Fibroblast of gingiva (primary cell): ENCODE data around the gene LEO1.
"Not testable (repeated sequence)": the region's sequence is repeated elsewhere in the genome, so short reads cannot be mapped to it uniquely, and the experiment has no call there.

ENCODE experiments used
- DNase-seq: peaks from one replicate; pipeline ENCODE4 v3.0.0-alpha.2; 2011; ENCODE audit warnings: low read depth

The LEO1 gene

DNA sequence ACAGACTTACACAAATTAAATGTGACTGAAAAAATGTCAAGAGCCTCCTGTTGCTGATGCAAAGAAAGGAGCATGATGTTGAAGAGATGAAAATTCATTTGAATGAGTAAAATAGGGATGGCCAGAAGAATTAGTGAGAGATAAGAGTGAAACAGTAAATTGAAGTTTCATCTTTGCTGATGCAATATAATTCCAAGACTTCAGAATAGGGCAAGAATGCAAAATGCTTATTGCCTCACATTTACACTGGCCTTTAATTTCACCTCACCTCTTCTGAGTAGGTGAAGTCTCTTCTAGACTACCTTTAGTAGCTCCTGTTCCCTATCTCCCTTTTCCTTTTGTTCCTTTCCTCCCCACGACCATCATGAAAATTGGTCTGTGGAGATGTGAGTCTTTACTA, 32.1 kb upstream of the LEO1 start:
- DNase-seq: no peak

DNA sequence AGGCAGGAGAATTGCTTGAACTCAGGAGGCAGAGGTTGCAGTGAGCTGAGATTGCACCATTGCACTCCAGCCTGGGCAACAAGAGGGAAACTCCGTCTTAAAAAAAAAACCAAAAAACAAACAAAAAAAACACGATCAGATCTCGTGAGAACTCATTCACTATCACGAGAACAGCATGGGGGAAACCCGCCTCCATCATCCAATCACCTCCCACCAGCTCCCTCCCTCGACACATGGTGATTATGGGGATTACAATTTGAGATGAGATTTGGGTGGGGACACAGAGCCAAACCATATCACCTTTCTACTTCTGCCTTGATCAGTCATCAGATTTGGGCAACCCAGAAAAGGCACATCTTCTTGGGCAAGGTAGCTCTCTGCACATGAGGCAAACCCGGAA, 31.5 kb upstream of the LEO1 start:
- not testable (repeated sequence) for DNase-seq

DNA sequence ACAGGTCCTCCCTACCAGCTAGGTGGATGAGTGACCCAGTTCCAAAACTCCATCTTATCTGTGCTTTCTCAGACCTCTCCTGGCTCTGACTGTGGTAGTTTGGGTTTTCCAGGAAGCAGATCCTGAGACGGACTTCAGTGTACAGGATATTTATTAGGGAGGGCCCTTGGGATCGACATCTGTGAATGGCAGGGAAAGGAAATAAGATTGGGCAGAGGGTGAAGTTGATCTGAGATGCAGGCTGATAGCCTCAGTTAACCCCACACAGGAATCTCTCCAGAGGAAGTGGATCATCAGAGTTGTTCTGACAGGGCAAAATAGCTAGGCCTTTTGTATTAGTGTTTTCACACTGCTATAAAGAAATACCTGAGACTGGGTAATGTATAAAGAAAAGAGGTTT, 30.8 kb upstream of the LEO1 start:
- DNase-seq: no peak

DNA sequence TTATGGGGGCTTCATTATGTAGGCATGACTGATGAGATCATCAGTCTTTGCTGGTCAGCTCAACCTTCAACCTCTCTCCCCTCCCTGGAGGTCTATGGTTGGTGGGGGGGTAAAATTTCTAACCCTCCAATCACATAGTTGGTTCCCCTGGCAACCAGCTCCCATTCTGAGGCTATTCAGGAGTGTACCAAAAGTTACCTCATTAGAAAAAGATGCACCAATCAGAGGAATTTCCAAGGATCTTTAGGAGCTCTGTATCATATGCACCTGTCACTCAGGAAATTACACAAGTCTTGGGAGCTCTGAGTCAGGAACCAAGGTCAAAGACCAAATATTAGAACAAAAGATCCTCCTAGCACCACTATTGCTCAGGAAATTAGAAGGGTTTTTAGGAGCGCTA, 21.4 kb upstream of the LEO1 start:
- DNase-seq: no peak

DNA sequence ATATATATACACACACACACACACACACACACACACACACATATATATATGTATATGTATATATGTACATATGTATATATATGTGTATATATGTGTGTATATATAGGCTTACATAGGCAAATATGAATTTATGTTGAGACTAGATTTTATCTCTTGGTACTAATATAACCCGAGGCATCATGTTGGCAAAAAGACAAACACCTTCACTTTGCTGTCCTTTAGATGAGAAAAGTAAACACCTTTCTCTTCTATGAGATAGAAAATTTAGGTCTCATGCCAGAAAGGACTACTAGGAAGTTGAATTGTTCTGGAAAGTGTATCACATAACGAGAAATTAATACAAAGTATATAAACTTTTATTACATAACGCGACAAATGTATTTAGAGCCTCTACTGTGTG, 19.6 kb upstream of the LEO1 start:
- no peak for DNase-seq

DNA sequence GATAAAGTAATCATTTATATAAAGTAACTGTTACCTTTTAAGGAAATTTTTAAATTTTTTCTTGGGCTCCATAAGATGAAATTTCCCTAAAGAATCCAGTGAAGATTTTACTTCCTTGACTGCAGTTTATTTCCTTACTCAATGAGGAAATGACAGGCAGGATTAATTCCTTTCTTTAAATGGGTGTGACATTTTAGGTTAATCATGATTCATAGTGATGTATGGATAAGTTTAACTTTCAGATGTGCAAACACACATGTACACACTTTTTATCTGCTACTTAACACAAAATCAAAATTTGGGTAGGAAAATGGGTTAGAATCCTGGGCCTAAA, 11.2 kb upstream of the LEO1 start:
- DNase-seq: no peak

DNA sequence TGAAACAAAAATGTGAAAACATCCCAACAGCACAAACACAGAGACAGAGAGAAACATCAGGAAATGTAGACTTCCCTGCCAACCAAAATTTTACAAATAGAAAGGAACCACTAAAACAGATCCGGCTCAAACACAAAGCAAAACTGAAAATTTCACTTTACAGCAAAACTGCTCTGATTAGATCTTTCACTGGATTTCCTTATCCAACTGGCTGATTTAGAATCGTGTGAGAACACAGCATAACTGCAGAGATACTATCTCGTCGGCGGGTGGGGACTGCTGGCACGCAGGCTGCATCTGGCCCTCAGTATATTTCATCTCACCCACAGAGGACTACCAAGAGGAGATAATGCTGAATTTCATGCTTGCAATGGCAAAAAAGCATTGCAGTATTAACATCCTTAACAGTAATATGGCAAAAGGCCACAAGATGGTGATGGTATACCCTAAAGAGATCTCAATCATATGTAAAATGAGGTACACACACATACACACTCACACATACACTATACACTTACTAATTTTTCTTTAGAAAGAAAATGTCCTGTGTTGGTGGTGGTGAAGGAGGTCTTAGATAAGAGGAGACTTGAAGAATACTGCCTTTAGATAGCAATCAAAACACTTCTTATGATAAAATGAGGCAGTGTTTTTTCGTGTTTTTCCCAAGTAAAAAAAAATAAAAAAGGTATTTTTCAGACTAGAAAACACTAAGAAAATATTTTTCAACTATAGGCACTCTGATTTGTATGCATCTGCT, 10.6 kb upstream of the LEO1 start:
- DNase-seq: peak; percentile 74

DNA sequence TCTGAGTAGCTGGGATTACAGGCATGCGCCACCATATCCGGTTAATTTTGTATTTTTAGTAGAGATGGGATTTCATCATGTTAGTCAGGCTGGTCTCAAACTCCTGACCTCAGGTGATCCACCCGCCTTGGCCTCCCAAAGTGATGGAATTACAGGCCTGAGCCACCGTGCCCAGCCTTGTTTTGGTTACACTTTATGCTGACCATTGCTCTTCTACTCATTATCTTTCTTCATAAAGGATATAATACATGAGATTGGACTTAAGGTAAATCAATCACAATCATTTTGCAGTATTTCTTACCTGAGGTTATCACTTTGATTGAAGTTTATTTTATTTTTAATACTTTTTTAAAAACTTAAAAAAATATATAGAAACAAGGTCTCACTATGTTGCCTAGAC, 2.2 kb upstream of the LEO1 start:
- DNase-seq: no peak

DNA sequence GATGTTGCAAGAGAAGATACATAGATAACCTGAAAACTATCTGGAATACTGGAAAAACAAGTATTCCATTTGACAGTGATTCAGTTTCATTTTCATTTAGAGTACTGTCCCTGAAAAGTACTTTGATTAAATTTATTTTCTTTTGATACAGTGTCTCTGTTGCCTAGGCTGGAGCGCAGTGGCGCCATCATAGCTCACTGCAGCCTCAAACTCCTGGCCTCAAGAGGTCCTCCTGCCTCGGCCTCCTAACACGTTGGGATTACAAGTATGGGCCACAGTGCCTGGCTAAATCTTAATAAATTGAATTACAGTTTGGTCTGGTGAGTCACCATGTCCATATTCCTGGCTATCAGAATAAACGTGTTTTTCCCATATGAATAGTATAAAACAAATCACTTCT, 1.6 kb upstream of the LEO1 start:
- no peak for DNase-seq

DNA sequence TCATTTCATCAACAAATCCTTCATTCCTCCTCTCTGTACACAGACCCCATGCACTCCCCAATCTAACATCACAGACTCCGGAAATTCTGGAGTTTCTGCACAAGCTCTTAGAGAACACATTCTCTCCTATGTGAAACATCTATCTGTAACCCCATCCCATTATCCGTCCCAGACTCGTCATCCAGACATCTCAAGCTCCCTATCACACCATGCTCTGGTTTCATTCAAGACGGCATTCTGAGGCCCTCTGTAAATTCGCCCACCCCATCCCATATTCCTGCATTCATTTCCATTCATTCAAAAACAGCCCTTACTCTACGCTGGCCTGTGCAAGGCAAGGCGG, 575 bp downstream of the LEO1 start:
- DNase-seq: no peak

DNA sequence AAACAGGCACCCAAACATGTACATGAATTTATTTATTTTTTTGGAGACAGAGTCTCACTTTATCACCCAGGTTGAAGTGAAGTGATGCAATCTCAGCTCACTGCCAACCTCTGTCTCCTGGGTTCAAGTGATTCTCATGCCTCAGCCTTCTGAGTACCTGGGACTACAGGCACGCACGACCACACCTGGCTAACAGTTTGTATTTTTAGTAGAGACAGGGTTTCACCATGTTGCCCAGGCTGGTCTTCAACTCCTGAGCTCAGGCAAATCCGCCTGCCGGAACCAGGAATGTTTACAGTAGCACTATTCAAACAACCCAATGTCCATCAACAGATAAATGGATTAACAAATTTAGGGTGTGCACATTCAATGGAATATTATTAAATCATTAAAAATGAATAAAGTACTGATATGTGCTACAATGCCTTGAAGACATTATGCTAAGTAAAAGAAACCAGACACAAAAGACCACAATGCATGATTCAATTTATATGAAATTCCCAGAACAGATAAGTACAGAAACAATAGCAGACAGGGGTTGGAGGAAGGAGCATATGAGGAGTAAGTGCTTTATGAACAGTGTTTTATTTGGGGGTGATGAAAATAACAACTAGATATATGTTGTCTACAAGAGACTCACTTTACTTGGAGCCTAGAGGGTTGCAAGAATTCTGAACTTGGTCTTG, 1.3 kb downstream of the LEO1 start:
- DNase-seq: no peak

DNA sequence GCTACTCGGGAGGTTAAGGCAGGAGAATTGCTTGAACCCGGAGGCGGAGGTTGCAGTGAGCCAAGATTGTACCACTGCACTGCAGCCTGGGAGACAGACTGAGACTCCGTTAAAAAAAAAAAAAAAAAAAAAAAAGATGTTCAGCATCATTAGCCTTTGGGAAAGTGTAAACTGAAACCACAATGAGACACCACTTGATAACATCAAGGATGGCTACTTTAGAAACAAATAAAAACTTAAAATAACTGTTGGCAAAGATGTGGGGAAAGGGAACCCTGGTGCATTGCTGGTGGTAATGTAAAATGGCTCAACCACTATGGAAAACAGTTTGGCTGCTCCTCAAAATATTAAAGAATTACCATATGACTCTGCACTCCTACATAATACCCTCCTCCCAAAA, 1.9 kb downstream of the LEO1 start:
- DNase-seq: peak; percentile 2

DNA sequence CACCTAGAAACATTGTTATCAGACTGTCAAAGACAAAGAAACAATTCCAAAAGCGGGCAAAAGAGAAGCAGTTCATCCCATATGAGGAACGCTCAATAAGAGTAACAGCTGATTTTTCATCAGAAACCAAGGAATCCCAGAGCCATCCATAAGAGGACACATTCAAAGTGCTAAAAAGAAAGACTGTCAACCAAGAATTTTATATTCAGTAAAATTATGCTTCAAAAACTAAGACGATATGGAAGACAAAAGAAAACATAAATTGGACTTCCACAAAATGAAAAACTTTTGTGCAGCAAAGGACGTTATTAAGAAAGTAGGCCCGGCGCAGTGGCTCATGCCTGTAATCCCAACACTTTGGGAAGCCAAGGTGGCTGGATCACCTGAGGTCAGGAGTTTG, 4.0 kb downstream of the LEO1 start:
- DNase-seq: no peak

DNA sequence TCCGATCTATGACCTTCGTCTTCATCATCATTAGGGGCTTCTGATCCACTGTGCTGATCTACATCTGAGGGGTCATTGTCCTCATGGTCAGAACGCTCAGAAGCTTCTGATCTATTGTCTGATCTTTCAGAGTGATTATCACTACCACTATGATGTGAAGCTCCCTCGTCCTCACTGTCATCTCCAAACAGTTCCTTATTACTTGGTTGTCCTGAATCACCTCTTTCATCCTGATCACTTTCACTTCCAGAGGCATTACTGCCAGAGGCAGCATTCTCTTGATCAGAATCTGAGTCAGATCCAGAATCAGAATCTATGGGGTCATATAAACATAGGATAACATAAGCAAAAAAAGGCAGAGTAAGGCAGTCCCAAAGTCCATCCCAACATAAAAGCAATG, 5.4 kb downstream of the LEO1 start:
- no peak for DNase-seq

DNA sequence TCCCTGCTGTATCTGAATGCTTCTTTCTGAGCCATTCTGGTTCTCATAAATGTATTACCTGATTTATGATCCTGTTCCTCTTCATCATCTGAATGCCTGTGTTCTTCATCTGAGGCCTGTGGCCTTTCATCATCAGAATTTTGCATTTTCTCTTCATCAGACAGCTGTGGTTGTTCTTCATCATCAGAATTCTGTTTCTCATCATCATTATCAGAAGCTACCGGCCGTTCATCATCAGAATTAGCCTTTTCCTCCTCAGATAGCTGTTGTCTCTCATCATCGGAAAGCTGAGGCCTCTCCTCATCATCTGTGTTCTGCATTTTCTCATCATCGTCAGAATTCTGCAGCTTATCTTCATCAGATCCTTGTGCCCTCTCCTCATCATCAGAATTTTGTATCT, 5.9 kb downstream of the LEO1 start:
- no peak for DNase-seq

DNA sequence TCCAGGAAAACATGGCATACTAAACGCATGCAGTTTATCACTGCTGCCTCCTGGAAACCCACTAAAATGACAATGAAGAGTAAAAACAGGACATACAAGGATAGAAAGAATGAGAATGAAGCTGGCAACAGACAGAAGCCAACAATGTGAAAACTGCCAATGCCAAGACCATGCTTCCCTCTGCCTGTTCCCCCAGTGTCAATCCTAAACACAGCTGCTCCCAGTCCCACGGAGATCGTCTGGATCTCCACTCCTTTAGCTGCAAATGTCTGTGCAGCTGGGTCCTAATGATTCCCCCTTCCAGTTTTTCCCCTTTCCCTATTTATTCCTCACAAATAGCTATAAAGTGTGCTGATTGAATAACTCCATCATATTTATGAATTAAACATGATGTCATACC, 16.1 kb downstream of the LEO1 start:
- no peak for DNase-seq

DNA sequence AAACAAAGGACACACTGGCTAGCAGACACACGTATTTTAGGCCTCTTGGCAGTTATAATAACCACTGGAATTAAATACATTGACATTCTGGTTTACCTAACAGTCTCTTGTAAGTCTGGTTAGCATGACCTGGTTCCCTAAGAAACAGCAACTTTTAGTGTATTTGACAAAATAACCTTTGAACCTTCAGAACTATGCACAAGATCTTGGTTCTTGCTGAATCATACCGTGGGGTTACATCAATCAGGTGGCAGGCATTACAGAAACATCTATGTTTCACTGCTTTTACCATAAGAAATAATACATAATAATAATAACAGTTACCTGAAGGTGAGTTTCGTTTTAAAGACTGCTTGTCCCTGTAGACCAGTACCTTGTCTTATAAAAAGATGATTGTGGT, 18.8 kb downstream of the LEO1 start:
- DNase-seq: no peak

DNA sequence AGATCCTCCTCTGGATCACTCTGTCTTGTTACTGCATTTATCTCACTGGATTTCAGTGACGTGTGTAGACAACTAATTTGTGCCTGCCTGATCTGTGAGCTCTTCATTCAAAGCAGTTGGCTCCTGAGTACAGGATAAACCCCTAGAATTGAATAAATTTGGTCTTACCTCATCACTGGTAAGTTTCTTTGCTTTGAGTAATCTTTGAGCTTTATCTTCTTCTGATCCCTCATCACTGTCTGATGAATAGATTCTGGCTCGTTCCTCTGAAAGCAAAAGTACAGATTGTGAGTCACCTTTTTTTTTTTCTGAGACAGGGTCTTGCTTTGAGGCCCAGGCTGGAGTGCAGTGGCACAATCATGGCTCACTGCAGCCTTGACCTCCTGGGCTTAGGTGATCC, 24.5 kb downstream of the LEO1 start:
- DNase-seq: no peak

DNA sequence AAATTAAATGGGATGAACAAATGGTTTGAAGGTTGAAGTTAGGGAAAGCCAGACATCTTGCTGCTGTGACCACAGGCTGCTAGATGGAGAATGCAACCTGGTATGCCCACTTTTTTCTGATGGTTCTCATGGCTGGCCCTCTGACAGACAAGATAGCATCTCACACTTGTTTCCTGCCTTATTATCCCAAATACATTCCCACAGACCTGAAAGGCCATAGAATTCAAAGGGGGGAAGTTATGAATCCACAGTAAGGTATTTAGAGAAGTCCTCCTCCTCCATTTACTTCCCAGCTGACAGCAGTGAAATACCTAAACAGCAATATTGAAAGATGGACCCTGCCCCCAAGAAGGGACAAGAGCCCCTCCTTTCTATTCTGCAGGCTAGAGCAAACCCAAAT, 32.4 kb downstream of the LEO1 start:
- DNase-seq: no peak

DNA sequence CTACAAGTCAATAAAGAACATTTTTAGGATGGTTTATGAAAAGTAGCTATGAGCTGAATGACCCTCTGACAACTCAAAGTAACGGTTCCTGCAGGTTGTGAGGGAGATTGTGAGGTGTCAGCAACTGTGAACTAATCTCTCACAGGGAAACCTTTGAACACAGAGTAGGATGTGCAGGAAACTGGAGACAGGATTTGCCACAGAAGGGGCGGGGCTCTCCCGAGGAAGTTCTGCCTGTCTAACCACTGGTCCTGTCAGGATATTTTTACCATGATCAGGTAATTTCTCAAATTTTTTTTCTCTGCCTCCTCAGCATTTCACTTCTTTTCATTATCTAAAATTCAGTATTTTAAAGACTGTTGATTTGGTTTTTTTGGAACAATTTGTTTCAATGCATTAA, 33.3 kb downstream of the LEO1 start:
- DNase-seq: no peak

DNA sequence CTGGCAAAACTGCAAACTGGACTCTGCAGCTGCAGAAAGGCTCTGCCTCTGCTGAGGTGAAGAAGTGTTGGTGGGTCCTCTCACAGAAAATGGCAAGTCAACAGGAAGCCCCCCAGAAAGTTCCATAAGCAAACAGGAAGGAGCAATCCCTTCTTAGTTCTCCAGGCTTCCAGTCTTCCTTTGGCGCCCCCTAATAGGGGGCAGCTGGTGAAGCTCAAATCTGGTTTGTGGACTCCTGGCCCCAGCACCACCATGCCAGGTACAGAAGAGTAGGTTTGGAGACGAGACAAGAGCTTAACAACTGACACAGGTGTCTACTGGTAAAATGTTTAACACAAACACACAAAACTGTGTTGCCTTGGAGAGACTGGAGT, 35.5 kb downstream of the LEO1 start:
- no peak for DNase-seq

DNA sequence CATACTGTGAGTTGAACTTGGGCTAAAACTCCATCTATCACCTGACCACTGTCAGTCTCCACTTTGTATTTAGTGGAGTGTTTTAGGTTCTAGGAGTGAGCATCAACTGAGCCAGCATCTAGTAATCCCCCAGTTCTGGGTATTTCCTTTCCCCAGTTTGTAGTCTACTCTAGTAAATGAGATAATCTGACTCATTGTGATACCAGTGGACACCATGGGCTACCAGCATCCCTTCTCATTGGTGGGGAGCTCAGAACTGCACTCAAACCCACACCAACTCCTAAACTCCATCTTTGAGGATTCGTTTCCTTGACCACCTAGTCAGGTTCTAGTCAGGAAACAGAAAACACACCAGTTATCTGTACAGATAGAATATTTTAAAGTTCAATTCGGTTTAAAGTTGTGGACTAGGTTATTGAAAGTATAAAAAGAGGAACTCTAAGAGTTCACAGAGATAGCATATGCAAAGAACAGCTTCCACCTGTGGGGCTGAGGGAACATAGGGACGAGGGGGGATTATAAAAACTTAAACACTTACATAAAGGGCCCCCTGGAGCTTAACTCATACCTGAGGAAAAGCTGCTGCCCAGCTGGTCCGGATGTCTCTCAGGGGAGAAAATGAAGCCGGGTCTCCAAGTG, 36.0 kb downstream of the LEO1 start:
- DNase-seq: no peak

DNA sequence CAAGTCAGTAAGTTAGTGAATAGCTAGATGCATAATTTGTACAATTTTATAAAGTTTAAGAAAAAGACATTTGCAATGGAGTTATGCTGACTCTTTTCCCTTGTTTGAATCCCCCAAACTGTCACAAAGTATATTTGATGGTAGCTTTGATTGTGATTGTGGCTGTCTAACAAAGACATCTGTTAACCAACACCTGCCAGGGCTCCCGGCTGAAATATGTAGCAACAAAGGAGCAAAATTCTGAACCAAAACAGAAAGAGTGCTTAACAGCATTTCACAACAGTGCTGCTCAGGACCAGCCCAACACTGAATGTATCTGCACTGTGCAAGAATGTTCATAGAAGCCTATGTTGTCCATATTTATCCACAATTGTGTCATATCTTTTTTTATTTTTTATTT, 39.4 kb downstream of the LEO1 start:
- DNase-seq: no peak

DNA sequence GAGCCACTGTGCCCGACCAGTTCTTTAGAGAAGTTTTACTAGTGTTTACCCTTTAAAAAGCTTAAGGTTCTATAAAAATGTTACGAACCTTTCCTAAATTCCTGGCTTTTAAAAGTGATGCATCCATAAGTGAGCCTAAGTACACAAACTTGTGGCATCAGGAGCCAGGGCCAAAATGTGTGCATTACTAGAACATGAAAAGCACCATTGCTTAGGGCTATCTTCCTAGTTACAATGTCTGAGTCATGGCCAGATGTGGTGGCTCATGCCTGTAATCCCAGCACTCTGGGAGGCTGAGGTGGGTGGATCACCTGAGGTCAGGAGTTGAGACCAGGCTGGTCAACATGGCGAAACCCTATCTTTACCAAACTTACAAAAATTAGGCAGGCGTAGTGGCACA, 39.9 kb downstream of the LEO1 start:
- no peak for DNase-seq
